Upper lobe of left lung (tissue), 6 donors: ENCODE results near the gene ENPP3. TPM values are rescaled to one million over a fixed set of nuclear protein-coding genes. Genes with fewer than 3 reads are reported as not detected.

Experiments used
- ATAC-seq, 2 donors: fragments of 200-7000 bp; cut with Tn5 transposase; one replicate each; pipeline ENCODE4 v1.9.1; 2022; ENCODE audit warnings: mild to moderate bottlenecking in 2 of 2, moderate library complexity in 2 of 2; ENCODE audit not compliant: low FRiP score in 2 of 2
- DNase-seq, 2 donors: peaks; one replicate each; pipeline ENCODE4 v3.0.0-alpha.2; 2019 to 2020
- H3K27ac ChIP-seq, 4 donors: fragments of 200-600 bp; sonication (generic); one replicate each; pipeline ENCODE4 v1.5.1; 2016 to 2019
- H3K27me3 ChIP-seq, 4 donors: fragments of 200-600 bp; sonication (generic); one replicate each; pipeline ENCODE4 v1.5.1; 2017 to 2019
- H3K36me3 ChIP-seq, 4 donors: fragments of 200-600 bp; sonication (generic); one replicate each; pipeline ENCODE4 v1.5.1; 2016 to 2019
- H3K4me1 ChIP-seq, 4 donors: fragments of 200-600 bp; sonication (generic); one replicate each; pipeline ENCODE4 v1.5.1; 2018 to 2019
- H3K4me3 ChIP-seq, 4 donors: fragments of 200-600 bp; sonication (generic); one replicate each; pipeline ENCODE4 v1.5.1; 2017 to 2019; ENCODE audit warnings: mild to moderate bottlenecking in 2 of 4, moderate library complexity in 1 of 4
- H3K9me3 ChIP-seq, 4 donors: fragments of 200-600 bp; sonication (generic); one replicate each; pipeline ENCODE4 v1.5.1; 2018 to 2019
- CTCF ChIP-seq, 6 experiments: fragments of 450-650 bp in 4 of 6; fragments of 200-600 bp in 2 of 6; sonication (generic) in 2 of 6; IDR thresholded peaks; one replicate each; pipeline ENCODE4 v1.5.1; 2016 to 2019; ENCODE audit warnings: antibody characterized with exemption in 6 of 6
- EP300 ChIP-seq, 4 donors: sonication (generic); formaldehyde crosslinking; IDR thresholded peaks; one replicate each; pipeline ENCODE4 v1.5.1; 2017; ENCODE audit warnings: antibody characterized with exemption in 4 of 4, control low read depth in 2 of 4
- POLR2A ChIP-seq, 4 donors: fragments of 450-650 bp; IDR thresholded peaks; one replicate each; pipeline ENCODE4 v1.5.1; 2016 to 2017; ENCODE audit warnings: antibody characterized with exemption in 4 of 4, mild to moderate bottlenecking in 2 of 4
- POLR2AphosphoS5 ChIP-seq, 2 donors: sonication (generic); formaldehyde crosslinking; IDR thresholded peaks; one replicate each; pipeline ENCODE4 v1.5.1; 2017; ENCODE audit warnings: antibody characterized with exemption in 2 of 2
- WGBS, 2 donors: methylation state at CpG; one replicate each; pipeline ENCODE4 v1.1.5; 2017 to 2018; 5-methylcytosine and 5-hydroxymethylcytosine counted together
- total RNA-seq, 6 donors: library from RNA; depleted of rRNA in 4 of 6; stranded (reverse); fragments of >200 nt in 4 of 6; gene quantifications; one replicate each; pipeline versions ENCODE4 v1.1.0 to v1.2.1, GENCODE V29; 2016 to 2021
- donor health status: DM: no; HTN: no; CAD: no; lungs with moderate emphysema.
- donor health status: DM: no; HTN: yes; CAD: no; lungs with severe emphysema.

Gene ENPP3
- total RNA-seq, 6 donors from 2014 or later = under 0.01 to 2.1 (median 0.39) TPM

GRCh38 chr6:131678442-131678841 lies 41.3 kb downstream of the ENPP3 start:
- Histone ChIP-seq H3K27ac (no peak overlapping the region), H3K9me3 (no peaks in the 10 kb centered on the region), H3K4me3 (no peak overlapping the region), H3K27me3 (no peaks in the 10 kb centered on the region), H3K36me3 (no peaks in the 10 kb centered on the region), H3K4me1 (no peaks in the 10 kb centered on the region)
- TF ChIP-seq CTCF (IDR thresholded peaks at IDR 0.05) (no peak), POLR2AphosphoS5 (IDR thresholded peaks at IDR 0.05) (no peak), POLR2A (IDR thresholded peaks at IDR 0.05) (no peak), EP300 (IDR thresholded peaks at IDR 0.05) (no peak)
- ATAC-seq (no peak), DNase-seq (no peak)
- 85 to 87% methylated on average over 5 of the region's 5 CpGs for WGBS, 2 donors

GRCh38 chr6:131680868-131681267 lies 43.8 kb downstream of the ENPP3 start:
- 64 to 94% methylated on average over 2 of the region's 2 CpGs for WGBS, 2 donors

GRCh38 chr6:131681585-131681984 lies 44.5 kb downstream of the ENPP3 start:
- TF ChIP-seq EP300 (IDR thresholded peaks at IDR 0.05) = no peak
- TF ChIP-seq CTCF (IDR thresholded peaks at IDR 0.05) = no peak
- TF ChIP-seq POLR2A (IDR thresholded peaks at IDR 0.05) = no peak
- no peak for TF ChIP-seq POLR2AphosphoS5 (IDR thresholded peaks at IDR 0.05)
- ATAC-seq (no peak), DNase-seq (no peak)

More at GRCh38 chr6:131680868-131681267, 43.8 kb downstream of the ENPP3 start:
- no peak overlapping the region for H3K4me3 ChIP-seq
- H3K27ac ChIP-seq = no peak overlapping the region
- H3K27me3 ChIP-seq = no peaks in the 10 kb centered on the region
- no peaks in the 10 kb centered on the region for H3K9me3 ChIP-seq
- H3K36me3 ChIP-seq = no peaks in the 10 kb centered on the region
- no peak for ATAC-seq
- H3K4me1 ChIP-seq = no peaks in the 10 kb centered on the region
- DNase-seq = no peak
- no peak for TF ChIP-seq EP300 (IDR thresholded peaks at IDR 0.05)
- TF ChIP-seq POLR2AphosphoS5 (IDR thresholded peaks at IDR 0.05) = no peak
- no peak for TF ChIP-seq CTCF (IDR thresholded peaks at IDR 0.05)
- no peak for TF ChIP-seq POLR2A (IDR thresholded peaks at IDR 0.05)

GRCh38 chr6:131682442-131682841 lies 45.3 kb downstream of the ENPP3 start:
- no peak for DNase-seq
- no peaks in the 10 kb centered on the region for H3K9me3 ChIP-seq
- H3K27ac ChIP-seq = no peak overlapping the region
- no peak overlapping the region for H3K4me3 ChIP-seq
- H3K4me1 ChIP-seq = no peaks in the 10 kb centered on the region
- TF ChIP-seq CTCF (IDR thresholded peaks at IDR 0.05) = no peak
- TF ChIP-seq POLR2AphosphoS5 (IDR thresholded peaks at IDR 0.05) = no peak
- TF ChIP-seq EP300 (IDR thresholded peaks at IDR 0.05) = no peak
- no peak for TF ChIP-seq POLR2A (IDR thresholded peaks at IDR 0.05)
- no peaks in the 10 kb centered on the region for H3K36me3 ChIP-seq
- no peaks in the 10 kb centered on the region for H3K27me3 ChIP-seq
- no peak for ATAC-seq
- 61 to 67% methylated on average over 2 of the region's 2 CpGs for WGBS, 2 donors

More at GRCh38 chr6:131681585-131681984, 44.5 kb downstream of the ENPP3 start:
- Histone ChIP-seq H3K9me3 (no peaks in the 10 kb centered on the region), H3K27ac (no peak overlapping the region), H3K4me3 (no peak overlapping the region), H3K4me1 (no peaks in the 10 kb centered on the region), H3K27me3 (no peaks in the 10 kb centered on the region), H3K36me3 (no peaks in the 10 kb centered on the region)

- Histone ChIP-seq H3K4me1 (no peaks in the 10 kb centered on the region), H3K27me3 (no peaks in the 10 kb centered on the region), H3K27ac (no peak overlapping the region), H3K4me3 (no peak overlapping the region), H3K9me3 (no peaks in the 10 kb centered on the region), H3K36me3 (no peaks in the 10 kb centered on the region)
- DNase-seq (no peak), ATAC-seq (no peak)
- 64 to 71% methylated on average over 6 of the region's 6 CpGs for WGBS, 2 donors
- TF ChIP-seq POLR2A (IDR thresholded peaks at IDR 0.05) (no peak), POLR2AphosphoS5 (IDR thresholded peaks at IDR 0.05) (no peak), EP300 (IDR thresholded peaks at IDR 0.05) (no peak), CTCF (IDR thresholded peaks at IDR 0.05) (no peak)
Measured at GRCh38 chr6:131683479-131683878, 46.4 kb downstream of the ENPP3 start.
